Measurements from ENCODE around the gene AFMID.
"Not testable (repeated sequence)": the region's sequence is repeated elsewhere in the genome, so short reads cannot be mapped to it uniquely, and the experiment has no call there.

Gene AFMID

GRCh38 chr17:78224231-78225087 lies 37.3 kb downstream of the AFMID start:
- no peak for DNase-seq (ENCODE audit: low read depth)

GRCh38 chr17:78225088-78225865 lies 38.1 kb downstream of the AFMID start:
- DNase-seq (ENCODE audit: low read depth) = no peak

GRCh38 chr17:78226055-78226758 lies 39.0 kb downstream of the AFMID start:
- no peak for DNase-seq (ENCODE audit: low read depth)

GRCh38 chr17:78226759-78227454 lies 39.7 kb downstream of the AFMID start:
- no peak for DNase-seq (ENCODE audit: low read depth)

- no peak for DNase-seq (ENCODE audit: low read depth)
These were observed 40.3 kb downstream of the AFMID start for GRCh38 chr17:78227455-78227916.

DNA sequence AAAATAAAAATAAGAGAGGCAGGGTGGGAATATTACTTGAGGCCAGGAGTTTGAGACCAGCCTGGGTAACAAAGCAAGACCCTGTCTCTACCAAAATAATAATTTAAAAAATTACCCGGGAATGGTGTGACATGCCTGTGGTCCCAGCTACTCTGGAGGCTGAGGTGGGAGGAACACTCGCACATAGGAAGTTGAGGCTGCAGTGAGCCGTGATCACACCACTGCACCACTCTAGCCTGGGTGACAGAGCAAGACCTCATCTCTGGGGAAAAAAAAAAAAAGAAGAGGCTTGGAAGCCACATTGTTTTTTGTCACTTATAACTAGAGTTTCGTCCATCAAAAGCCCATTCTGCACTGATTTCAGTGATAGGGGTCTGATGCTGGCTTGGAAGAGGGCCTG lies 41.0 kb downstream of the AFMID start:
- no peak for DNase-seq (ENCODE audit: low read depth)

GRCh38 chr17:78230252-78230962 lies 43.2 kb downstream of the AFMID start:
- DNase-seq (ENCODE audit: low read depth) = no peak

GRCh38 chr17:78230996-78231935 lies 44.1 kb downstream of the AFMID start, which contains the start of gene TMEM235:
Gene TMEM235 (plus strand): TSS chr17:78231631. CDS start chr17:78232024, 393 bp downstream.
- no peak for DNase-seq (ENCODE audit: low read depth)

- no peak for DNase-seq (ENCODE audit: low read depth)
These were observed 45.1 kb downstream of the AFMID start for GRCh38 chr17:78231991-78232858.

- no peak for DNase-seq (ENCODE audit: low read depth)
These were observed 45.7 kb downstream of the AFMID start for GRCh38 chr17:78232859-78233173.

- no peak for DNase-seq (ENCODE audit: low read depth)
These were observed 46.5 kb downstream of the AFMID start for GRCh38 chr17:78233678-78234077.

GRCh38 chr17:78234261-78234865 lies 47.2 kb downstream of the AFMID start:
- no peak for DNase-seq (ENCODE audit: low read depth)

DNA sequence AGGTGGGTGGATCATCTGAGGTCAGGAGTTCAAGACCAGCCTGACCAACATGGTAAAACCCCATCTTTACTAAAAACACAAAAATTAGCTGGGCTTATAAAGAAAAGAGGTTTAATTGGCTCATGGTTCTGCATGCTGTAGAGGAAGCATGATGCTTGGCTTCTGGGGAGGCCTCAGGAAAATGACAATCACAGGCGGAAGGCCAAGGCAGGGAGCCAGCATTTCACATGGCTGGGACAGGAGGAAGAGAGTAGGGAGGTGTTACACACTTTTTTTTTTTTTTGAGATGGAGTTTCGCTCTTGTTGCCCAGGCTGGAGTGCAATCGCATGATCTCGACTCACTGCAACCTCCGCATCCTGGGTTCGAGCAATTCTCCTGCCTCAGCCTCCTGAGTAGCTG lies 47.9 kb downstream of the AFMID start:
- DNase-seq (ENCODE audit: low read depth) = not testable (repeated sequence)

GRCh38 chr17:78235885-78236284 lies 48.7 kb downstream of the AFMID start:
- no peak for DNase-seq (ENCODE audit: low read depth)

GRCh38 chr17:78236362-78237127 lies 49.4 kb downstream of the AFMID start:
- no peak for DNase-seq (ENCODE audit: low read depth)

- no peak for DNase-seq (ENCODE audit: low read depth)
These were observed 50.3 kb downstream of the AFMID start for GRCh38 chr17:78237401-78238012.

DNA sequence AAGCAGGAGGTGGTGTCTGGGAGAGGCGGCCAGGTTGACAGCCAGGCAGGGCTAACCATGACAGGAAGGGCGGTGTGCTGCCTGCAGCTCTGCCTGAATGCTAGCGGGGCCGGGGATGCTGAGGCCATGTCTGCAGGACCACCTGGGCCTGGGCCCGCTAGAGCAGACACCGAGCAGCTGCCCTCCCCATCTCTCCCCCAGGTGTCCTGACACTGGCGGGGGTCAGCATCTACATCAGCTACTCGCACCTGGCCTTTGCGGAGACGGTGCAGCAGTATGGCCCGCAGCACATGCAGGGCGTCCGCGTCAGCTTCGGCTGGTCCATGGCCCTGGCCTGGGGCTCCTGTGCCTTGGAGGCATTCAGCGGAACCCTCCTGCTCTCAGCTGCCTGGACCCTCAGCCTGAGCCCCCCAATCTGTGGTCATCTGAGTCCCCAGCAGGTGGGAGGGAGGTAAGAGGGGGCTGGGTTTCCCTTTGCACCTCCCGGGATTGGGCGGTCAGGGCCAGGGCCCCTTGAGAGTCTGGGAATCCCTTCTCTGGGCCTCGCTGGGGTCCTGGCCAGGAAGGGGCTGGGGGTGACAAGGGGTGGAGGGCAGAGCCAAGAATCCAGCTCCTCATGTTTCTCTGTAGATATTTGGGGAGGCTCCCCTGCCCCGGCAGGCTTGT lies 51.8 kb downstream of the AFMID start:
- DNase-seq (ENCODE audit: low read depth) = no peak

All from GM04504 (cell line).